Measurements from ENCODE around the gene CHMP4B. TPM values are rescaled to one million over a fixed set of nuclear protein-coding genes. Genes with fewer than 3 reads are reported as not detected.

Gene CHMP4B
- total RNA-seq, 1 donor from 2014 or later, result 137 TPM

DNA sequence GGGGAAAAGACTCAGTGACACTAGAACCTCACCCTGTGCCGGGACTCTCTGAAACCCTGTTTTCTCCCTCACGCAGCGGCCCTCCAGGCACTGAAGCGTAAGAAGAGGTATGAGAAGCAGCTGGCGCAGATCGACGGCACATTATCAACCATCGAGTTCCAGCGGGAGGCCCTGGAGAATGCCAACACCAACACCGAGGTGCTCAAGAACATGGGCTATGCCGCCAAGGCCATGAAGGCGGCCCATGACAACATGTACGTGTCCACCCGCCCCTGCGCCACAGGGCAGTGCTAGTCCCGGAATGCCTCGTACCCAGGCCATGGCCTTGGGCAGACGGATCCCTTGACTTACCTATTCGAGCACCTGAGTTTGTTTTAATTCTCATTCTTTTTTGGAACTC lies 37.2 kb downstream of the CHMP4B start:
- Mint-ChIP-seq H3K27me3 (no peaks in the 10 kb centered on the region), H3K9me3 (ENCODE audit: low read depth) (no peaks in the 10 kb centered on the region), H3K4me1 (ENCODE audit: low read depth) (peaks cover 10% of the 10 kb centered on the region), H3K27ac (peak overlapping the region; percentile 38), H3K4me3 (ENCODE audit: low read depth) (no peak overlapping the region), H3K36me3 (ENCODE audit: insufficient read depth) (peaks cover 16% of the 10 kb centered on the region)
- TF ChIP-seq, protein P1, sequence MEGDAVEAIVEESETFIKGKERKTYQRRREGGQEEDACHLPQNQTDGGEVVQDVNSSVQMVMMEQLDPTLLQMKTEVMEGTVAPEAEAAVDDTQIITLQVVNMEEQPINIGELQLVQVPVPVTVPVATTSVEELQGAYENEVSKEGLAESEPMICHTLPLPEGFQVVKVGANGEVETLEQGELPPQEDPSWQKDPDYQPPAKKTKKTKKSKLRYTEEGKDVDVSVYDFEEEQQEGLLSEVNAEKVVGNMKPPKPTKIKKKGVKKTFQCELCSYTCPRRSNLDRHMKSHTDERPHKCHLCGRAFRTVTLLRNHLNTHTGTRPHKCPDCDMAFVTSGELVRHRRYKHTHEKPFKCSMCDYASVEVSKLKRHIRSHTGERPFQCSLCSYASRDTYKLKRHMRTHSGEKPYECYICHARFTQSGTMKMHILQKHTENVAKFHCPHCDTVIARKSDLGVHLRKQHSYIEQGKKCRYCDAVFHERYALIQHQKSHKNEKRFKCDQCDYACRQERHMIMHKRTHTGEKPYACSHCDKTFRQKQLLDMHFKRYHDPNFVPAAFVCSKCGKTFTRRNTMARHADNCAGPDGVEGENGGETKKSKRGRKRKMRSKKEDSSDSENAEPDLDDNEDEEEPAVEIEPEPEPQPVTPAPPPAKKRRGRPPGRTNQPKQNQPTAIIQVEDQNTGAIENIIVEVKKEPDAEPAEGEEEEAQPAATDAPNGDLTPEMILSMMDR (IDR thresholded peaks at IDR 0.05; ENCODE audit: unreplicated experiment), result no peak
- DNase-seq (ENCODE audit: low spot score, unreplicated experiment), result no peak

DNA sequence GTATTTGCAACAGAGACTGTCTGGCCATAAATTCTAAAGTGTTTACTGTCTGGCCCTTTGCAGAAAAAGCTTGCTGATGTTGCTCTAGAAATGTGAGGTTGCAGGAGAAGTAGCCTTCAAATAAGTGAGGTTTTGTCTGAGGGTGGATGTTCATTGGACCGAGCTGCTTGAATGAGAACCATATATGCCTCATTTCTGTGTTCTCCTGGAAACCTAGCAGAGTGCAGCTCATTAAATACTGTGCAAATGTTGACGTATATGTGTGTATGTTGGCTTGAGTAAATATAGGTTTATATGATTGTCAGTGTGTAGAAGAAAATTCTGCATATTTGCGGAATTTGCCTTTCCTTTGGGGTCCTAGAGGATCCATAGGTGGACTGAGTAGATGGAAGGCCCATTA lies 39.0 kb downstream of the CHMP4B start:
- Mint-ChIP-seq H3K4me1 (ENCODE audit: low read depth) (no peaks in the 10 kb centered on the region), H3K4me3 (ENCODE audit: low read depth) (no peak overlapping the region), H3K27me3 (no peaks in the 10 kb centered on the region), H3K36me3 (ENCODE audit: insufficient read depth) (peaks cover 24% of the 10 kb centered on the region), H3K27ac (no peak overlapping the region), H3K9me3 (ENCODE audit: low read depth) (no peaks in the 10 kb centered on the region)
- TF ChIP-seq, protein P1 (IDR thresholded peaks at IDR 0.05; ENCODE audit: unreplicated experiment), result no peak
- DNase-seq (ENCODE audit: low spot score, unreplicated experiment), result no peak

DNA sequence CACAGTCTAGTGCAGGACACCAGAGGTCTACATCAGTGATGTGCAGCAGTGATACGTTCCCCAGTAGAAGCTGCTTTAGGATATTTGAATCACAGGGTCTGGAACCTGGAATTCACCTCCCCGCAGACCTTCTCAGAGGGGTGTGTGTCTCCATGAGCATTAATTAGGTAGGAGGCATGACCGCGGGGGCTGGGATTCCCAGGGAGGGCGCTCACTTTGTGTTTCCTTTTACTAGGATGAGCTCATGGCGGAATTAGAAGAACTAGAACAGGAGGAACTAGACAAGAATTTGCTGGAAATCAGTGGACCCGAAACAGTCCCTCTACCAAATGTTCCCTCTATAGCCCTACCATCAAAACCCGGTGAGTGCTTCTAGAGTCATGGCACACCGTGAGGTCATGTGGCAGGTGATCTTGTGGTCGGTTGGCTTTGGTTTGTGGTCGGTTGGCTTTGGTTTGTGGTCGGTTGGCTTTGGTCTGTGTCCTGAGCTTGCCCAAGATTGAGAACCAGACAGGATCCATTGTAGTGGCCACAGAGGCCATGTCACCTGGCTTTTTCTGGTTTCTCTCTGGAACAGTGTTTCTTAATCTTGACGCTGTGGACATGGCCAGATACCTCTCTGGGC lies 40.8 kb downstream of the CHMP4B start:
- H3K4me3 Mint-ChIP-seq (ENCODE audit: low read depth), result no peak overlapping the region
- TF ChIP-seq, protein P1 (IDR thresholded peaks at IDR 0.05; ENCODE audit: unreplicated experiment), result no peak
- peaks cover 31% of the 10 kb centered on the region for H3K36me3 Mint-ChIP-seq (ENCODE audit: insufficient read depth)
- no peak for DNase-seq (ENCODE audit: low spot score, unreplicated experiment)
- H3K4me1 Mint-ChIP-seq (ENCODE audit: low read depth), result no peaks in the 10 kb centered on the region
- H3K27ac Mint-ChIP-seq, result no peak overlapping the region
- H3K9me3 Mint-ChIP-seq (ENCODE audit: low read depth), result no peaks in the 10 kb centered on the region
- no peaks in the 10 kb centered on the region for H3K27me3 Mint-ChIP-seq

DNA sequence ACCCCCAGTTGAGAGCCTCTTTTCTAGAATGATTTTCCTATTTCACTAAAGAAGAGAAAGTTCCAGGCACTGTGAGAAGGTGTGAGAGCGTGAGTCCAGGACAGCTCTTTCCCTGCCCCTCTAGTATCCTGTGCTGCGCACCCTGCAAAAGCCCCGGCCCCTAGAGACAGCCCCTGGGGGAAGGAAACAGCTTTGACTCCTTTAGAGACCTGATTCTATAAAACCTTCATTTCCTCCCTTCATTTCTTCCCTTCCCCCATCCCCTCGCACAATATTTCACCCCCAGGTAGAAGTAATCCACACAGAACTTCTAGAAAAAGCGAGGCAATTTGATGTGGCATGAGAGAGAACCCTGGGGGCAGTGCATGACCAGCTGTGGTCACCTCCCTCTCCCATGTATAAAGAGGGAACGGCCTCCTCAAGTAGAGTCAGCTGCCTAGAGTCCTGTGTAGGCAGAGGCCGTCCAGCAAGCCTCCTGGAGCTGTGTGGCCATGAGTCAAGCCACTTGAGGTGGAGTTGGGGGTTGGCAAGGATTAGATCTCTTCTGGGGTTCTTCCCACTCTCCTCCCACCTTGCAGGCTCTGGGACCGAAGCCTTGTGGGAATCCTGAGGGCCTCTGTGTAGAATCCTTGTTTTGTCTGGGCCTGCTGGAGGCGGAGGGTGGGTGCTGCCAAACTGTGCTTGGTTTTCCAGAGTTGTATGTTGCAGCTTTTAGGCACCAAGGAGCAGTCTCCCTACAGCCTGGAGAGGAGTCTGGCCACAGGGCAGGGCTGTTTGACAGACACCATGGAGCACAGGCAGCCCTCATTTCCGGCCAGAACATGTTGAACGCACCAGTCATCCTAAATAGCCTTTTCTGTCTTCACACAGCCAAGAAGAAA lies 41.7 kb downstream of the CHMP4B start:
- Mint-ChIP-seq H3K9me3 (ENCODE audit: low read depth) (no peaks in the 10 kb centered on the region), H3K27ac (no peak overlapping the region), H3K4me3 (ENCODE audit: low read depth) (no peak overlapping the region), H3K36me3 (ENCODE audit: insufficient read depth) (peaks cover 34% of the 10 kb centered on the region), H3K4me1 (ENCODE audit: low read depth) (no peaks in the 10 kb centered on the region), H3K27me3 (no peaks in the 10 kb centered on the region)
- DNase-seq (ENCODE audit: low spot score, unreplicated experiment), result no peak
- TF ChIP-seq, protein P1 (IDR thresholded peaks at IDR 0.05; ENCODE audit: unreplicated experiment), result no peak

DNA sequence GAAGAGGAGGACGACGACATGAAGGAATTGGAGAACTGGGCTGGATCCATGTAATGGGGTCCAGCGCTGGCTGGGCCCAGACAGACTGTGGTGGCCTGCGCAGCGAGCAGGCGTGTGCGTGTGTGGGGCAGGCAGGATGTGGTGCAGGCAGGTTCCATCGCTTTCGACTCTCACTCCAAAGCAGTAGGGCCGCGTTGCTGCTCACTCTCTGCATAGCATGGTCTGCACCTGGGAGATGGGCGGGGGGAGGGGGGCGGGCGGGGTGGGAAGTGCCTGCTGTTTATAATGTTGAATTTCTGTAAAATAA lies 42.3 kb downstream of the CHMP4B start:
- H3K9me3 Mint-ChIP-seq (ENCODE audit: low read depth), result no peaks in the 10 kb centered on the region
- TF ChIP-seq, protein P1 (IDR thresholded peaks at IDR 0.05; ENCODE audit: unreplicated experiment), result no peak
- H3K27me3 Mint-ChIP-seq, result no peaks in the 10 kb centered on the region
- no peak overlapping the region for H3K27ac Mint-ChIP-seq
- peaks cover 36% of the 10 kb centered on the region for H3K36me3 Mint-ChIP-seq (ENCODE audit: insufficient read depth)
- H3K4me1 Mint-ChIP-seq (ENCODE audit: low read depth), result no peaks in the 10 kb centered on the region
- DNase-seq (ENCODE audit: low spot score, unreplicated experiment), result no peak
- H3K4me3 Mint-ChIP-seq (ENCODE audit: low read depth), result no peak overlapping the region
